Mucosa of rectum (tissue), 2 donors: ENCODE measurements around the gene MBD5.

ENCODE experiments used
- H3K27ac ChIP-seq, 2 donors: one replicate each; pipeline ENCODE4 v1.7.0; 2013; ENCODE audit warnings: inconsistent platforms in 2 of 2, low read depth in 2 of 2, low read length in 2 of 2
- H3K27me3 ChIP-seq, 2 donors: one replicate each; pipeline ENCODE4 v1.7.0; 2013; ENCODE audit warnings: low read length in 2 of 2; ENCODE audit not compliant: control insufficient read depth in 2 of 2, insufficient read depth in 2 of 2
- H3K36me3 ChIP-seq, 2 donors: one replicate each; pipeline ENCODE4 v1.7.0; 2013; ENCODE audit warnings: low read length in 2 of 2; ENCODE audit not compliant: control insufficient read depth in 2 of 2, insufficient read depth in 2 of 2
- H3K4me1 ChIP-seq, 2 donors: one replicate each; pipeline ENCODE4 v1.7.0; 2013; ENCODE audit warnings: low read length in 2 of 2, mild to moderate bottlenecking in 1 of 2; ENCODE audit not compliant: control insufficient read depth in 2 of 2, insufficient read depth in 2 of 2
- H3K4me3 ChIP-seq, 2 donors: one replicate each; pipeline ENCODE4 v1.7.0; 2013; ENCODE audit warnings: low read length in 2 of 2
- H3K9ac ChIP-seq, 2 donors: one replicate each; pipeline ENCODE4 v1.7.0; 2013; ENCODE audit warnings: low read length in 2 of 2, low read depth in 1 of 2, mild to moderate bottlenecking in 1 of 2
- H3K9me3 ChIP-seq, 2 donors: one replicate each; pipeline ENCODE4 v1.7.0; 2013; ENCODE audit warnings: low read length in 2 of 2; ENCODE audit not compliant: control insufficient read depth in 2 of 2
- donor health status: healthy.
- donor health status: Normal muscosa, but diverticular disease.

MBD5 gene

GRCh38 chr2:148046802-148047201 lies 25.9 kb downstream of the MBD5 start:
- no peaks in the 10 kb centered on the region for H3K36me3 ChIP-seq
- H3K9ac ChIP-seq: no peak overlapping the region

GRCh38 chr2:148048475-148049221 lies 27.8 kb downstream of the MBD5 start:
- Histone ChIP-seq H3K36me3 (no peaks in the 10 kb centered on the region), H3K9me3 (no peaks in the 10 kb centered on the region), H3K27ac (no peak overlapping the region), H3K4me3 (no peak overlapping the region), H3K9ac (no peak overlapping the region), H3K27me3 (no peaks in the 10 kb centered on the region), H3K4me1 (no peaks in the 10 kb centered on the region)

More at GRCh38 chr2:148046802-148047201, 25.9 kb downstream of the MBD5 start:
- no peaks in the 10 kb centered on the region for H3K4me1 ChIP-seq
- no peak overlapping the region for H3K27ac ChIP-seq
- H3K4me3 ChIP-seq: no peak overlapping the region
- no peaks in the 10 kb centered on the region for H3K27me3 ChIP-seq
- H3K9me3 ChIP-seq: no peaks in the 10 kb centered on the region

- H3K4me3 ChIP-seq: no peak overlapping the region
- no peaks in the 10 kb centered on the region for H3K27me3 ChIP-seq
- no peak overlapping the region for H3K9ac ChIP-seq
- no peak overlapping the region for H3K27ac ChIP-seq
- H3K9me3 ChIP-seq: no peaks in the 10 kb centered on the region
- H3K4me1 ChIP-seq: no peaks in the 10 kb centered on the region
- no peaks in the 10 kb centered on the region for H3K36me3 ChIP-seq
These were observed 28.4 kb downstream of the MBD5 start for GRCh38 chr2:148049284-148049683.

DNA sequence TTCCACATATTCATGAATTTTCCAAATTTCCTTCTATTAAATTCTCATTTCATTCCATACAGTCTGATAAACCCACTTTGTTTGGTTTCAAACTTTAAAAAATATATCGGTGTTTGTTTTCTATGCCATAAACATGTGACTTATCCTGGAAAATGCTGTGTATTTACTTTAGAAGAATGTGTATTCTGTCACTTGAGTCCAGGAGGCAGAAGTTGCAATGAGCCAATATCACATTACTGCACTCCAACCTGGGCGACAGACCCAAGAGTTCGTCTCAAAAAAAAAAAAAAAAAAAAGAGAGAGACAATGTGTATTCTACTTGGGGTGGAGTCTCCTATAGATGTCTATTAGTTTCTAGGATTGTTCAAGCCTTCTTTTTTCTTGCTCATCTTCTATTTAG lies 31.8 kb downstream of the MBD5 start:
- Histone ChIP-seq H3K27me3 (no peaks in the 10 kb centered on the region), H3K4me1 (no peaks in the 10 kb centered on the region), H3K9me3 (no peaks in the 10 kb centered on the region), H3K27ac (no peak overlapping the region), H3K36me3 (no peaks in the 10 kb centered on the region), H3K9ac (no peak overlapping the region), H3K4me3 (no peak overlapping the region)

- Histone ChIP-seq H3K4me3 (no peak overlapping the region), H3K27me3 (no peaks in the 10 kb centered on the region), H3K27ac (no peak overlapping the region), H3K36me3 (no peaks in the 10 kb centered on the region), H3K9me3 (no peaks in the 10 kb centered on the region), H3K4me1 (no peaks in the 10 kb centered on the region), H3K9ac (no peak overlapping the region)
These were observed 37.8 kb downstream of the MBD5 start for GRCh38 chr2:148058641-148059040.

- Histone ChIP-seq H3K4me3 (no peak overlapping the region), H3K9ac (no peak overlapping the region), H3K9me3 (no peaks in the 10 kb centered on the region), H3K27ac (no peak overlapping the region), H3K27me3 (no peaks in the 10 kb centered on the region), H3K36me3 (no peaks in the 10 kb centered on the region), H3K4me1 (no peaks in the 10 kb centered on the region)
These were observed 42.7 kb downstream of the MBD5 start for GRCh38 chr2:148063633-148064032.

DNA sequence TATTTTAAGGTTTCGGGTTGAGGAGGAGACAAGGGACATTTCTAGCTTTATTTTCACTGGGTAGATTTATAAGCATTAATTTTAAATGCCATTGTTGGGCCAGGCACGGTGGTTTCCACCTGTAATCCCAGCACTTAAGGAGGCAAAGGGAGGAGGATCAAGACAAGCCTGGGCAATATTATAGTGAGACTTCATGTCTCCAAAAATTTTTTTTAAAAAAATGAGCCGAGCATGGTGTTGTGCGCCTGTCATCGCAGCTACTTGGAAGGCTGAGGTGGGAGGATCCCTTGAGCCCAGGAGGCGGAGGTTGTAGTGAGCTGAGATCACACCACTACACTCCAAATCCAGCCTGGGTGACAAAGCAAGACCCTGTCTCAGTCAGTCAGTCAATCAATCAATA lies 45.0 kb downstream of the MBD5 start:
- no peaks in the 10 kb centered on the region for H3K9me3 ChIP-seq
- H3K27me3 ChIP-seq: no peaks in the 10 kb centered on the region
- H3K36me3 ChIP-seq: no peaks in the 10 kb centered on the region
- H3K4me3 ChIP-seq: no peak overlapping the region
- no peaks in the 10 kb centered on the region for H3K4me1 ChIP-seq
- H3K9ac ChIP-seq: no peak overlapping the region
- no peak overlapping the region for H3K27ac ChIP-seq

DNA sequence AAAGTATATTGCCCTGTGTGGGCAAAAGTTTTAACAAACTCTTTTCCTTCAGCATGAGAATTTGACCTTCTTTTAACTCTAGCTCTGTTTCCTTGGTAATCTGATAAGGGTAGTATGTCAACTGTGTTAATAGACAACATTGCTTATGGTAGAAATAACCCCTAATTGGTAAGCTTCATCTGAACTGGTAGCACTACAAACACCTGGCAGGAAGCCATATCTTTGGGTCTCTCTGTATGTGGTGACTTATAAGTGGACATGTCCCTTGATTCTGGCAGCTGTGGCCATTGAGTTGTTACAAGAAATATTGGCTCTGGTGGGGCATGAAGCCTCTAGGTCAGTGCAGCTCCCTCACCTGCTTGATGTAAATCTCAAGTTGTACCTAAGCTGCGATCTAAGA lies 46.9 kb downstream of the MBD5 start:
- Histone ChIP-seq H3K36me3 (no peaks in the 10 kb centered on the region), H3K4me3 (no peak overlapping the region), H3K27me3 (no peaks in the 10 kb centered on the region), H3K27ac (no peak overlapping the region), H3K9me3 (no peaks in the 10 kb centered on the region), H3K9ac (no peak overlapping the region), H3K4me1 (no peaks in the 10 kb centered on the region)

DNA sequence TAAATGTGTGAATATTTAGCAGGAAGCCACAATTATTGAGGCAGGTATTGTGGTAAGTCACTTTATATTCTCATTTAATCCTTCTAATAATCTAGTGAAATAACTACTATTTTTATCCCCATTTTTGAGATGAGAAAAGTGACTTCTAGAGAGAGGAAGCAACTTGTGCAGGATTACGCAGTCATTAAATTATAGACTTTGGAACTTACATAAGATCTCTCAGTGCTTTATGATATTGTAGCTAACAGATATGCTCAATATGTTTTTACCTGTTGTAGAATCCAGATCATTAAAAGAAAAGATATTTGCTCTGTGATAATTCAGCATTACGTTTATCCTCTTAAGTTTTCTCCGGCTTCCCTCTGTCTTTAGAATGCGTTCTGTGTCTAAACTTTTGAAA lies 50.5 kb downstream of the MBD5 start:
- Histone ChIP-seq H3K9me3 (no peaks in the 10 kb centered on the region), H3K4me1 (no peaks in the 10 kb centered on the region), H3K27ac (no peak overlapping the region), H3K27me3 (no peaks in the 10 kb centered on the region), H3K4me3 (no peak overlapping the region), H3K9ac (no peak overlapping the region), H3K36me3 (no peaks in the 10 kb centered on the region)

- no peak overlapping the region for H3K9ac ChIP-seq
- H3K4me3 ChIP-seq: no peak overlapping the region
- H3K36me3 ChIP-seq: no peaks in the 10 kb centered on the region
- H3K4me1 ChIP-seq: no peaks in the 10 kb centered on the region
- no peaks in the 10 kb centered on the region for H3K9me3 ChIP-seq
- no peak overlapping the region for H3K27ac ChIP-seq
- no peaks in the 10 kb centered on the region for H3K27me3 ChIP-seq
These were observed 75.1 kb downstream of the MBD5 start for GRCh38 chr2:148096012-148096411.
